Kidney capillary endothelial cell (primary cell): ENCODE measurements around the gene TMA7.

ENCODE experiments used
- DNase-seq: peaks from one replicate; pipeline ENCODE4 v3.0.0-alpha.2; 2018; ENCODE audit warnings: low spot score

The TMA7 gene

DNA sequence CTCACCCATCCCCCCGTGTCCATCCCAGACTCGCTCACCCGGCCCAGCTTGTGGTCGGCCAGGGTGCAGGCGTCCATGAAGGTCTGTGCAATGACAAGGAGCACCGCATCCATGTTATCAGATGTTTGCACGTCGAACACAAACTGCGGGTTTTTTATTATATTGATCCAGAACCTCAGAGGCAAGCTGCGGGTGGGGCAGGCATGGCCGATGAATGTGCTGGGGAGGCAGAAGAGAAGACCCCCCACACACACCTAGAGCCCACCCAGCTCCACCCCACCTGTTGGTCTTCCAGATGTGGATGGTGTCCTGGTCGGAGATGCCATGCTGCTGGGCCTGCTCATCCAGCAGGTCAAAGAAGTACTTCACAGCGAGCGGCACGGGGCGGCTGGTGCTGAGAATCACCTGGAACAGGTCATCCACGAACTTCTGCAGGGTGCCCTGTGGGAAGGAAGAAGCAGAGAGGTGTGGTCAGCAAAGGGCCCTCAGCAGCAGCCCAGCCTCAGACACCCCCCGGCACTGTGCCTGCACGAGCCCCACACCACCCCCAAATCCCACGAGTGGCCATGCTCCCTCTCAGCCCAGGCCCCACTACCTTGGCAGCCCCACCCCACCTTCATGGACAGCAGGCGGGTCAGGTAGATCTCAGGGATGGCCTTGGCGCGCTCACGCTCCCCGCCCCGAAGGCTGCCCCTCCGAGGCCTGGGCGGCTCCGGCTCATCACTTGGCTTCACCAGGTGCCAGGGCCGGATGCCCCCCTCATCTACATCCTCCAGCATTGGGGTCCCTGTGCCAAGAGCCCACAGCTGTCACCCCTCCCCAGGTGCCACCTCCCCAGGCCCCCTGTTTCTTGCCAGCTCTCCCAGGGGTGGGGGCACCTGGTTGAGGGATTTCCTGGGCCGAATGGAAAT is 30.5 kb upstream of the TMA7 start:
- no peak for DNase-seq

DNA sequence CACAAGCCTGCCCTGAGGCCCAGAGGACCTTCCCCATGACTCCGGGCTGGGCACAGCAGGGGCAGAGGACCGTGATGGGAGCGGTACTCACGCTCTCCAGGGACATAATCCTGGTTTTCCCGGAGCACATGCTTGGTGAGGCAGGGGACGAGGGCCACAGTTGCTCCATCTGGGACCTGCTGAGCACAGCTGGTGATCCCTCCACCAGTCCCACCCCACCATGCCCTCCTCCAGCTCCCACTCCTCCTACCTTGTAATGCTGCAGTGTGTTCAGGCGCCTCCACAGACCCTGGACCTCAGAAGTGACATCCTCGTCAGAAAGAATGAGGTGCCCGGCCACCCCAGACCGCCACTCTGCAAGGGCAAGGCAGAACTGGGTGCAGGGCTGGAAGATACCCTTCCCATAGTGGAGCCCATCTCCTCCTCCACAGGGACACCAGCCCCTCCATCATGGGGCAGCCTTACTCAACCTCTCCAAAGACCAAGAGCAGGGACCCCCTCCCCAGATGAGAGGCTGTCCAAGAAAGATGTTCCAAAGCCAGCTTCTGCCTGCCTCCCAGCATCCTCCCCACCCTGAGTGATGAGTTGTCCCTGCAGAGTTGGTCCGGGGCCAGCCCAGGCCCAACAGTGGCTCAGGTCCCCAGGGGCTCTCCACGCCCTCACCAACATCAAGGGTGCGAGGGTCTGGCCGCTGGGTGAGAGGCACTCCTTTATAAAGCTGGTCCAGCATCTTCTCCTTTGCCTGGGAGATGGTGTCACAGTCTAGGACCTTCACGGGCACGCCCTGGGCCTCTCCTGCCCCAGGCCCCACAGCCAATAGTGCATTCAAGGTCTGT is 29.6 kb upstream of the TMA7 start:
- DNase-seq, result no peak

DNA sequence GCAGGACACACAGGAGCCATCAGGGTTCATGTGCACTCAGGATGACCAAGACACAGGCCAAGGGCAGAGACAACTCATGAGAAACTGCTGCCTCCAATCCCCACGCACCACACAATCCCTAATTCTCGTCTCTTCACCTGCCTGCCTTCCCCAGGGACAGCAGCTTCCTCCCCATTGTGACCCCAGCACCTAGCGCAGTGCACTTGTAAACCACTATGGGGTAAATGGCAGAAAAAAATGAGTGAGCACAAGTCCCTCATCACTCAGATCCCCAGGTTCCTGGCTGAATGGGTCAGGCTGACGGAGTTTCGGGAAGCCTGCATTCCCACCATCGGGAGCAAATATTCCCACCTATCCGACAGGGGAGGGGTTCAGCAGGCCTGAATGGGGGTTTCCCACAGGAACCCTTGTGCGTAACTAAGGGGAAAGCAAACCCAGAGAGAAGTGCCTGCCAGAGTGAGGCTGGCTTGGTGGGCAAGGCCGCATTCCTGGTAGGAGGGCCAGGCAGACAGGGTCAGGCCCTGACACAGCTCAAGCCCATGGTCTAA is 28.9 kb upstream of the TMA7 start:
- DNase-seq, result no peak

DNA sequence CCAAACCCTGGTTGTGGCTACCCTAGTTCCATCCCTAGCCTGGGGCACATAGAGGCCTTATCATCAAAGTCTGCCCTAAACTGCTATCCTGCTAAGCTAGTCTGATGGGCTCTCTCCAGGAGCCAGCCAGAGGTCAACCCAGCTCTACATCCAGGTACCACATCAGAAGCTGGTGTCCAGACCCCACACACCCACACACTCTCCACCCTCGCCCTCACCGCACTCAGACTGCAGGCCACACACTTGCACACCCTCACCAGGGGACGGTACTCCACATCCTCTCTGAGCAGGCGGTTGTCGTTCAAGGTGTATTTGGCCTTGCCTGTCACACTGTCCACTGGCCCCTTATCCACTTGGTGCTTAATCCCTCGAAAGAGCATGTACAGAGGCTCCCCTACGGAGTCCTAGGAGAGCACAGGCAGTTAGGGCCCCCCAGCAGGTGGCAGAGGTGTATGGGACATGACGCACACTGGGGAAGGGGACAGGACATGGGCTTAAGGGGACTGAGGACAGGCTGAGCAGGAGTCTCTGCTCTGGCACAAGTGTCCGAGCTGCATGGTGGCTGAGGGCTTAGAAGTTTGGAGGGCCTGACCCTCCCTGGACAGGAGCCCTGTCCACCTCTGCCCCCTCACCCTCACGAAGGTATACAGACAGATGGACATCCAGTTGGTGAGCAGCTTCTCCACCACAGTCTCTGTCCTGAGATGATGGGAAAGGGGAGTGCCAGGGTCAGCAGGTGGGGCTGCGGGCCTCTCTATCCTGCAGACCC is 28.3 kb upstream of the TMA7 start:
- DNase-seq, result no peak

DNA sequence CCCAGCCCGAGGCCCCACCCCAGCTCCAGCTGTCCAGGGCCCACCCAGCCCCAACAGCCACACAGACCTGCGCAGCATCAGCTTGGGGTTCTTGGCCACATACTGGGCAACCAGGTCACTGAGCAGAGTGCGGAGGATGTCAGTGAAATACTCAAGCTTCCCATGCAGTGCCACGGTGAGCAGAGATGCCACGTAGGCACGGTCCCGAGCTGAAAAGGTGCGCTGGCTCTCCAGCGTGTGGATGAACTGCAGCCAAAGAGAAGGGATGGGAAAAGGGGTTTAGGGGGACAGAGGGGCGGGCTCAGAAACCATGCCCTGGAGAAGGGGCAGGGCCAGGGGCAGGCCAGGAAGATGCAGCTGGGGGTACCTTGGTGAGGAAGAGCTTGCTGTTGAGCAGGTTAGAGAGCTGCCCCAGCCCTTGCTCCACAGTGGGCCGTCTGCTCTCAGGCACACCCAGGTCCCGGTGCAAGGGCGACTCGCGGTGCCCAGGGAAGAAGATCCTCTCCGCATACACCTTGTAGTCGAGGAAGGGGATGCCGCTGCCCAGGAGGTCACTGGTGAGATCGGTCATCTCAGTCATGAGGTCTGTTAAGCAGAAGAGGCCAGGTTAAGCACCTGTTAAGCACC is 27.6 kb upstream of the TMA7 start:
- no peak for DNase-seq

DNA sequence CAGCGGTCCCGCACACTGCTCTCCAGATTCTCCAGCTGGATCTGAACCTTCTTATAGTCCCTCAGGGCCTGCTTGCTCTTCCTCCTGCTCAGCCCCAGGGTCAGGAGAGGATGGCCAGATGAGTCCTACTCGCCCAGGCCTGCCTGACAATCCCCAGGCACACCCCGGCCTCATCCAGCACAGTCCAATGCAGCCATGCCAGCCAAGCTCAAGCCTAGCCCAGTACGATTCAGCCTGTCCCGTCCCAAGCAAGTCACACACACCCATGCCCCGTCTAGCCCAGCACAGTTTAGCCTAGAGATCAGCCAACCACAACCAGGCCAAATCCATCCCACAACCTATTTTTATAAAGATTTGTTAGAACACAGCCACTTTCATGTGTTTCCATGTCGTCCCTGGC is 27.0 kb upstream of the TMA7 start:
- no peak for DNase-seq

DNA sequence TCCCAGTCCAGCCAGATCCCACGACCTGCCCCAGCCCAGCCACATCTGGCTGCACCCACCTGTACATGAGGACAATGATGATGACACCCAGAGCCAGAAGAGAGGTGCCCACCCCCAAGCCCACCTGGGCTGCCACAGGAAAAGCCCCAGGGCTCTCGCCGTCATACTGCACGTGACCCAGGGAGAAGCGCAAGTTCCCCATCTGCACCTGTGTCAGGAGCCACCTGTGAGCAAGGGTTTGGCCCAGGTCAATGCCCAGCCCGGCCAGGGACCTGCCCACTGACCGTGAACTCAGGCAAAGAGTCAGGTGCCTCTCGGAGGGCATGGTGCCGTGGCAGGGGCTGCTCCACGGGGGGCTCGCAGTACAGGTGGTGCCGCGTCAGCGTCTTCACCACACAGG is 26.4 kb upstream of the TMA7 start:
- no peak for DNase-seq

DNA sequence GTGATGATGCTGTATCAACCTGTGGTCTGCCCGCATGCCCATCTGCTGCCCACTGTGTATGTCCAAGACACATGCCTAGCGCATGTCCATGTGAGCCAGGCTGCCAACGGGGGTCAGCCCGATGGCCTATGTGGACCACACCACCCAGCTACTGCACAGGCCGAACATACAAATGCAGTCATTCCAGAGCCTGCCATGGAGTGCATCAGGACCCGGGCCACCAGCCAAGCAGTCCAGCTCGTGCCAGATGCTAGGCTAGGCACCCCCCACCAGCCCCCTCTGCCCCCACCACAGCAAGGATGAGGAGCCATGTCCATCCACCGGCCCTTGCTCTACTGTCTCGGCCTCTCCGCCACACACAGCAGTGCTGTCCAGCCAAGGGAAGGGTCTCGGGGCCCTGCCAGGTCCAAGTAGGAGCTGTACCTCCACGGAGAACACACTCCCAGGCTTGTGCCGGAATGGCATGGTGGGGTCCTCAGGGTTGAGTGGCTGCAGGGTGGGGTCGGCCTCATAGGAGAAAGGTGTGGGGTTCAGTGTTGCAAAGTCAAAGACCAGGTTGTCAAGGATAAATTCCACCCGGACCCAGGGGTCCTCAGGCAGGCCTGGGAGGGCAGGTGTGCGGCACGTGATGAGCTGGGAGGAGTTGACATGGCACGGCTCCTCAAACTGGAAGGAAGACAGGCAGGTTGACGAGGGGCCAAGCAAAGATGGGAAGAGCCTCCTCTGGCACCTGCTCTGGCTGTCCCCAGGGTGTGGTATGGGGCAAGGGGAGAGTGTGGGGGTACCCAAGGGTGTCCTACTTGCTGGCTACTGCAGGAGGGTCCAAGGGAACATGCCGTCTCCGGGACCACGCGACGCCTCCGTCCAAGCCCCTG is 25.4 kb upstream of the TMA7 start:
- DNase-seq, result no peak

DNA sequence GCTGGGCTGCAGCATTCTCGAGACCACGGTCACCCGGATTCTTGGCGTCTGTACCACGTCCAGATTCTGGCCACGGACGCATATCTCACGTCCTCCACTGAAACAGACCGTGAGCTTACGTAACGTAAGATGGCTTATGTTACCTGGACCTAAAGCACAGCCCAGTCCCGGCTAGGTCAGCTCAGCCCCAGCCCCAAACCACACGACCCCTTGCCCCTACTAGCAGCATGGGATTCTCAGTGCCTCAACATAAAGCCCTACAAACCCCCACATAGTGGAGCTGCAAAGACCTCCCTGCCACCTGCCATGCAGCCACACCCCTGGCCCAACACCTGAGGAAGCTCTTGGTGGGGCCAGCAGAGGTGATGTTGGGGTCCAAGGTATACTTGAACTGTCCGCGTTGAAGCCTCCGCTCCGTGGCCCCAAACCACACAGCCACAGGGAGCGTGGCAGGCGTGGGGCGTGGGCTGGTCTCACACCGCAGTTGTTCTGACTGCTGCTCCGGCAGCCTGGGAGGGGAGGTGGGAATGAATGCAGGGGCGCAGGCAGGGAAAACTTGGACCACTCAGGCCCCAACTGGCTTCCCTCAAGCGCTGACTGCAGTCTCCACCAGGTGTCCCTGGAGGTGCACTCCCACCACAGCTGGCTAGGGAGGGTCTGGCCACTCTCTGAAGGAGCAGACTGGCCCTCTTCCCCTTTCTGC is 24.7 kb upstream of the TMA7 start:
- DNase-seq, result no peak

DNA sequence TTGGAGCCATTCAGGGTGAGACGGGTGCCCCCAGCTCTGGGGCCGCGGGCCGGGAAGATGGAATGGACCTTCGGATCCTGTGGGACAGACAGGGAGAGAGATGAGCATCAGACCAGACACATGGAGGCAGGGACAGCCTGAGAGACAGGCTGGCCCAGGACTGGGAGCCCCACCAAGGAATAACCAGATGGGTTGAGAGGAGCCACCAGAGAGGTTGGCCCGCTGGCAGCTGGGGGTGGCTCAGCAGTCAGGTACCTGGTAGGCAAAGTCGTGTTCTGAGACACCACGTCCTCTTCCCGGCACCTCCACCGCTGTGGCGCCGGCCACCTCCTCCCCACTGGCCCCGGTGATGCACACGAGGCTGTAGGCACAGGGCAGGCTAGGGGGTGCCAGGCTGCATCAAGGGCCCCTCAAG is 24.0 kb upstream of the TMA7 start:
- no peak for DNase-seq

DNA sequence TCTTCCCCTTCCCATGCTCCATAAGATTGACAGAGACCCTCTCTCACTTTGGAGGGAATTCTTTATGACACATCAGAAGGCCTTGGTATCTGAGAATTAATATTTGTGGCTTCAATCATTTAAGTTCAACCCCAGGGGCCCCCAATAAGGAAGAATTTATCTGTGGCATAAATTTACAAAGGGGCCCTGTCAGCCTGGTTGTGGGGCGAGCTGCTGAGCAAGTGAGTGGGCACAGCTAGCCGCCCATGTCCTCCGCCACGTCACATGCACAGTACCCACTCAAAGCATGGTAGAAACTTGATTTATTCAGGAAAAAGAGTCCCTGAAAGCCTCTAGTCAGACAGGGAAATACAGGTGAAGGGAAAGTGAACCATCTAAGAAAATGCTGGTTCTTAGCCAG is 23.5 kb upstream of the TMA7 start:
- DNase-seq, result no peak

DNA sequence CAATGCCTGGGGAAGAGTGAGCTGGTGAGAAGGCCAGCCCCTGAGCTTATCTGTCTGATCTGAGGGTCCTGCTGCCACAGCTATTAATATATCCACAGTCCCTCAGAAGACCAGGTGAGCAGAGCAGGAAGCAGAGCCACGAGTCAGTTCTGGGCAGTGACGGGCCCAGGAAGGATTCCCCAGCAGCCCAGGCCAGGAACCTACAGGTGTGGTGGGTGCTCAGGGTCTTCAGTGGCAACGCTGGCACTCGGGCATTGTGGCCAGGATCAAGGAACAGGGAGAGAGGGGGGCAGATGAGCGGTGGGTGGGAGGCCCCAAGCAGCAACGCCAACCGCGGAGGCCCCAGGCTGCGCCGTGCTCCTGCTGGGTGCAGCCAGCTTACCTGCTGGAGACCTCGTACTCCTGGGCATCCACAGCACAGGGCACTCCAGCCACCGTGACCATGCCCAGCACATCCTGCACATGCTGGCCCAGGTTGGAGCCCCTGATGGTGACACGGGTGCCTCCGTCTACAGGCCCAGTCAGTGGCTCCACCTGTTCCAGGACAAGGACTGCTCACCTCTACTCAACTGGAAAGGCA is 22.4 kb upstream of the TMA7 start:
- no peak for DNase-seq

DNA sequence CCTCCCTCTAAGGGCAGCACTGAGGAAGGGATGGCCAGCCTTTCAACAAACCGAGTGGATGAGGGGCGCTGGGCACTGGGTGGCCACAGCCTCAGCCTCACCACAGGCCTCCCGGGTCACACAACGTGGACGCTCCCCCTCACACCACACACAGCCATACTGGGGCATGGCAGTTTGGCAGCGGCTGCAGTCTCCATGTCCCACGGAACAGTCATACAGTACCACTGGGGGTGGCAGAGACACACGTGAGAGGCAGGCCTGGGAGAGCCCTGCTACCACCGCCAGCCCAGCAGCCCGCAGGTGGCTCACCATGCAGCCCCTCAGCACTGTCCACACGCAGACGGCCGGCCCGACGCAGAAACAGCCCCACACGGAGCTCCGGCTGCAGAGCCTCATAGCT is 21.9 kb upstream of the TMA7 start:
- DNase-seq, result no peak

DNA sequence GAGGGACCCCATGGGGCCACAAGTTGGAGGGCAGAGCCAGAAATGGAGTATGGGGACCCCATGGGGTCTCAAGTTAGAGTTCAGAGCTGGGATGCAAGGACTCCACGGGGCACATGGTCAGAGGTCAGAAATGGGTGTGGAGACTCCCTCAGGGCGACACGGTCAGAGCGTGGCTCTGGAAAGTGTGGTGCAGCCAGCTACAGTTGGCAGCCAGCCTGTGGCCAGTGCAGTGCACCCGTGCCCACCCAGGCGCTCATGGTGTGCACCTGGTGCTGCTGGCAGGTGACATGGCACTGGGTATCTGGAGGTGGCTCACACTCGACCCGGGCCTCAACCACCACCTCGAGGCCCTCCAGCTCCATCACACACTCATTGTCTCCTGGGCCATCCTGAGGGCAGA is 21.4 kb upstream of the TMA7 start:
- no peak for DNase-seq

DNA sequence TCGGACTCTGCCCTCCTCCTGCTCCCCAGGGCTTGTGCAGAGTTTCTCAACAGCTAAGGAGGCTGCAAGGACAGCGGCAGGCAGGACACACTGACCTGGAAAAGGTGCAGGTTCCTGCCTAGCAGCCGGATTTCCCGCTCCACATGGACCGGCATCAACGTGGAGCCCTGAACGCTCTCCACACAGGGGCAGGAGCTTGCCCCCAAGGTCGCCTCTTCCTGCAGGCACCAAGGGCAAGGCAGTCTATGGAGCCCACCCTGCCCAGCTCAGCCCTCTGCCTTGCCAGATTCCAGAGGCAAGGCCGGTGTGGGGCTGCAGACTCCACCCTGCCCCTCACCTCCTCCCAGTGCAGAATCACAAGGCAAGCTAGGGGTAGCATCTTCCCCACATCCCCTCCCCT is 20.9 kb upstream of the TMA7 start:
- no peak for DNase-seq

DNA sequence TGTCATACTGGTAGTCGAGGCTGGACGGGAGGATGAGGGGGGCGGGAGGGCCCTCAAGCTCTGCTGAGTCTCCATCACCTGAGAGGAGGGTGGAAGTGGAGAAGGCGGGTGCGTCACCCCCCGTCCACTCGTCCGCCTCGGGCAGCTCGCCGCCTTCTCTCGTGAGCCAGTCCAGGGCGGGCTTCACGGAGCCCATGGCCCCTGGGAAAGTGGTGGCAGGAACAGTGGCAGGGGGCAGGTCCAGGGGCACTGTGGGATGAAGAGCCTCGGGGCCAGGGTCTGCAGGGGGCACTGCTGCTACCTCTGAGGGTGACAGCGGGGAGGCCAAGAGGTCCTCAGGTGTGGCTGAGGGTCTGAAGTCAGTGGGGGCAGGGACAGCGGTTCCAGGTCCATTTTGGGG is 20.5 kb upstream of the TMA7 start:
- DNase-seq, result no peak

DNA sequence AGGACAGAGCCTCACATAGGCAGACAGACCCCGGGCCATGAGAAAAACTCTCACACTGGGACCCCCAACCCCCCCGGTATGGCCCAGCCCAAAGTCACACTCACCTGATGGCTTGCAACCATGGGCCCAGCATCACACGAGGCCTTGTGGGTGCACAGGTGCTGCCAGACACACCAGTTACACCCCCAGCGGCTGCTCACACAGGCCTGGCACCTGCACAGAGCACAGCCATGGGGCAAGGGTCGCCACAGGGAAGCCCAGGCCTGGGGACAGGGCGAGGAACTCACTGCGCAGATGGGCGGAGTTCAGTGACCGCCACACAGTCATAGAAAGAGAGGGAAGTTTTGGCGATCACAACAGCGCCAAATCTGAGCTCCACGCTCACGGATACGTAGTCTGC is 19.5 kb upstream of the TMA7 start:
- no peak for DNase-seq

DNA sequence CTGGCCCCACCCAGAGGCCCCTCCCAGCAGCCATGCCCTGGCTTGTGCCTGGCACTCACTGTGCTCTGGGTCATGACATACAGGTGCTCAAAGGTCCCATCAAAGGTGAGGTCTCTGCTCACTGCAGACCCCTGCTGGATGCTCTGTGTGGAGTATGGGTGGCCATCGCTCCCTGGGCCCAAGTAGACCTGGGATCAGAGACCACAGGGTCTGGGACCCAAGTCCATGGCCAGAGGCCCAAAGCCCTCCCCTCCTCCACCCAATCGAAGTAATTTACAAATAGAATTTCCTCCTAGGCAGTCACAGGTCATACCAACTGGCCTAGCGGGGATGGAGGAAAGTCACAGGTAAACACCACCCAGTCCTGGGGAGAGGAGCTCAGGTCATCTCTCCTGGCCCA is 17.8 kb upstream of the TMA7 start:
- no peak for DNase-seq

DNA sequence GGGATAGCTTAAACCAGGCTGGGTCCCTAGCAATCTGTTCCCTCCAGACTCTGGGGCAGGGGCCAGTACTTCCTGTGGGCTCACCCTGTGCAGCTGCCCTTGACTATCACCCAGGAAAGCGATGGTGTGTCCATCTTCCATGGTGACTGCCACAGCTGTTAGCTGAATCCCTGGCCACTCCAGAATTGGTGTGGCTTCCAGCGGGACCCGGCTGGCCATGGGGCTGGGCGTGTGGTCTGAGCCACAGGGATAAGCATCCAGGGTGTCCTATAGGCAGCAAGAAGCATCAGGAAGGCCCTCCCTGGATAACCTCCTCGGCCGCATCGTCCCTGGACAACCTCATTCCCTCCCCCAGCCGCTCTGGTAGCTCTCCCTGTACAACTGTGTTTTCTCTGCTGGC is 17.4 kb upstream of the TMA7 start:
- DNase-seq, result no peak
